GM06990 (cell line): ENCODE results near the gene RIMS3.
A peak's percentile ranks its signal among the peaks of the same experiment; 100 is the strongest.

Experiments used
- DNase-seq: peaks from one replicate; pipeline ENCODE4 v3.0.0-alpha.2; 2011; ENCODE audit not compliant: insufficient read length; ENCODE audit errors: extremely low read depth
- H3K27me3 ChIP-seq: replicated peaks from 2 replicates; pipeline ENCODE4 v1.6.0; 2011; ENCODE audit warnings: low read length; ENCODE audit not compliant: control insufficient read depth, insufficient read depth
- H3K36me3 ChIP-seq: 2 replicates; pipeline ENCODE4 v1.5.1; 2011; ENCODE audit warnings: low read length; ENCODE audit not compliant: control insufficient read depth, insufficient read depth
- H3K4me3 ChIP-seq: replicated peaks from 2 replicates; pipeline ENCODE4 v1.5.1; 2011; ENCODE audit warnings: low read depth, mild to moderate bottlenecking, control low read depth, low read length
- CTCF ChIP-seq: IDR thresholded peaks from 2 replicates; pipeline ENCODE4 v1.5.1; 2011; ENCODE audit warnings: low read length, control low read depth, mild to moderate bottlenecking, inconsistent platforms; ENCODE audit not compliant: insufficient read depth, poor library complexity, severe bottlenecking

The RIMS3 gene

GRCh38 chr1:40620150-40620549, 45.3 kb downstream of the RIMS3 start:
- H3K36me3 ChIP-seq = no peaks in the 10 kb centered on the region
- TF ChIP-seq CTCF = no peak
- H3K27me3 ChIP-seq = no peaks in the 10 kb centered on the region; the same call in 1 of the 2 replicates
- no peak for DNase-seq
- no peak overlapping the region for H3K4me3 ChIP-seq

- no peaks in the 10 kb centered on the region for H3K36me3 ChIP-seq
- no peak for TF ChIP-seq CTCF
- no peak overlapping the region for H3K4me3 ChIP-seq
- no peak for DNase-seq
- no peaks in the 10 kb centered on the region; the same call in 1 of the 2 replicates for H3K27me3 ChIP-seq
These were observed 47.4 kb downstream of the RIMS3 start for GRCh38 chr1:40618108-40618507.

- Histone ChIP-seq H3K4me3 (no peak overlapping the region), H3K27me3 (no peaks in the 10 kb centered on the region; the same call in 1 of the 2 replicates), H3K36me3 (no peaks in the 10 kb centered on the region)
- peak; percentile 32 for DNase-seq
- TF ChIP-seq CTCF = peak; percentile 90
These were observed 53.1 kb downstream of the RIMS3 start for GRCh38 chr1:40612345-40612831.

- TF ChIP-seq CTCF = no peak
- Histone ChIP-seq H3K36me3 (no peaks in the 10 kb centered on the region), H3K4me3 (no peak overlapping the region), H3K27me3 (no peaks in the 10 kb centered on the region; the same call in 1 of the 2 replicates)
- no peak for DNase-seq
These were observed 55.3 kb downstream of the RIMS3 start for GRCh38 chr1:40610156-40610555.

- Histone ChIP-seq H3K4me3 (no peak overlapping the region), H3K27me3 (no peaks in the 10 kb centered on the region; the same call in 1 of the 2 replicates), H3K36me3 (no peaks in the 10 kb centered on the region)
- DNase-seq = no peak
- TF ChIP-seq CTCF = no peak
These were observed 57.6 kb downstream of the RIMS3 start for GRCh38 chr1:40607921-40608320.

GRCh38 chr1:40606978-40607377, 58.5 kb downstream of the RIMS3 start:
- DNase-seq = no peak
- no peak for TF ChIP-seq CTCF
- no peak overlapping the region for H3K4me3 ChIP-seq

More at GRCh38 chr1:40606978-40607377, 58.5 kb downstream of the RIMS3 start:
- Histone ChIP-seq H3K27me3 (no peaks in the 10 kb centered on the region; the same call in 1 of the 2 replicates), H3K36me3 (no peaks in the 10 kb centered on the region)
